Activated B cell treated with CpG ODN at 0.5 μM for 24 hours (primary cell): ENCODE measurements around the gene FSD1. TPM values are rescaled to one million over a fixed set of nuclear protein-coding genes. Genes with fewer than 3 reads are reported as not detected.
"Not testable (repeated sequence)": the region's sequence is repeated elsewhere in the genome, so short reads cannot be mapped to it uniquely, and the experiment has no call there.

Experiments used
- ATAC-seq: fragments of 200-7000 bp; cut with Tn5 transposase; one replicate; pipeline ENCODE4 v1.10.0; 2021; ENCODE audit warnings: low read depth, mild to moderate bottlenecking, moderate library complexity
- CTCF ChIA-PET: fragments of 350-600 bp; sonication (Branson Sonifier 250); formaldehyde crosslinking; loops from one replicate; lab custom pipeline; 2021; ENCODE audit warnings: antibody characterized with exemption; lab: Charles Lee
- POLR2A ChIA-PET: fragments of 350-600 bp; sonication (Branson Sonifier 250); formaldehyde crosslinking; loops from one replicate; lab custom pipeline; 2021; ENCODE audit warnings: antibody characterized with exemption; lab: Charles Lee
- DNase-seq: peaks from one replicate; pipeline ENCODE4 v3.0.0; 2022
- H3K27ac Mint-ChIP-seq: one replicate; pipeline ENCODE4 v1.8.0; 2020; ENCODE audit warnings: mixed read lengths
- H3K27me3 Mint-ChIP-seq: one replicate; pipeline ENCODE4 v1.8.0; 2021; ENCODE audit warnings: mixed read lengths
- H3K36me3 Mint-ChIP-seq: one replicate; pipeline ENCODE4 v1.8.0; 2021; ENCODE audit warnings: low read depth, mixed read lengths
- H3K4me1 Mint-ChIP-seq: one replicate; pipeline ENCODE4 v1.8.0; 2021; ENCODE audit warnings: mixed read lengths
- H3K4me3 Mint-ChIP-seq: one replicate; pipeline ENCODE4 v1.8.0; 2020; ENCODE audit warnings: mild to moderate bottlenecking, mixed read lengths
- H3K9me3 Mint-ChIP-seq: one replicate; pipeline ENCODE4 v1.8.0; 2020; ENCODE audit warnings: mixed read lengths
- intact Hi-C: fragments of 100-400 bp; cut with micrococcal nuclease; formaldehyde crosslinking; loops from one replicate; pipeline ENCODE4 v1.15.1; 2024
- total RNA-seq: library from RNA; stranded (reverse); gene quantifications from 2 replicates; pipeline ENCODE4 v1.2.3, GENCODE V29; 2022
- TF ChIP-seq, protein P1 (sequence below): fragments of 200-600 bp; IDR thresholded peaks from one replicate; pipeline ENCODE4 v1.8.0; 2022; ENCODE audit warnings: antibody characterized with exemption, mild to moderate bottlenecking

The FSD1 gene
- total RNA-seq, 1 donor from 2014 or later = 2.6 TPM

DNA sequence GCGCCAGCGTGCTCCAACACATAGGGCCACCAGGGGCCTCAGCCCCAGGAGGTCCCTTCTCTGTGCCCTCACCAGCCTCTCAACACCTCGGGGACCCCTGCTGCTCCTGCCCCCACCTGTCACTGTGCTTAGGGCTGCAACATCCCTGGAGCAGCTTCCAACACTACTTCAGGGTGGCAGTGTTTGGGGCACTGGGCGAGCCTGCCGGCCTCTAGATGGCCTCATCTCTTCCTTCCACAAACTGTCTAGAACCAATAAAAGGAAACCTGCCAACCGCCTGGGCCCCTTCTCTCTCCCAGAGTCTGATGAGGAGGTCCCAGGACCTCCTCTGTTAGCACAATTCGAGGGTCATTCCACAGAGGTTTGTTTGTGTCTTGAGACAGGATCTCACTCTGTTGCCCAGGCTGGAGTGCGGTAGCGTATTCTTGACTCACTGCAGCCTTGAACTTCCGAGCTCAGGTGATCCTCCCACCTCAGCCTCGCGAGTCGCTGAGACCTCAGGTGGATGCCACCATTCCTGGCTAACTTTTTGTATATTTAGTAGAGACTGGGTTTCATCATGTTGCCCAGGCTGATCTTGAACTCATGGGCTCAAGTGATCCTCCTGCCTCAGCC, 35.5 kb upstream of the FSD1 start:
- H3K9me3 Mint-ChIP-seq = no peaks in the 10 kb centered on the region
- intact Hi-C loops = no loop called here
- TF ChIP-seq, protein P1, sequence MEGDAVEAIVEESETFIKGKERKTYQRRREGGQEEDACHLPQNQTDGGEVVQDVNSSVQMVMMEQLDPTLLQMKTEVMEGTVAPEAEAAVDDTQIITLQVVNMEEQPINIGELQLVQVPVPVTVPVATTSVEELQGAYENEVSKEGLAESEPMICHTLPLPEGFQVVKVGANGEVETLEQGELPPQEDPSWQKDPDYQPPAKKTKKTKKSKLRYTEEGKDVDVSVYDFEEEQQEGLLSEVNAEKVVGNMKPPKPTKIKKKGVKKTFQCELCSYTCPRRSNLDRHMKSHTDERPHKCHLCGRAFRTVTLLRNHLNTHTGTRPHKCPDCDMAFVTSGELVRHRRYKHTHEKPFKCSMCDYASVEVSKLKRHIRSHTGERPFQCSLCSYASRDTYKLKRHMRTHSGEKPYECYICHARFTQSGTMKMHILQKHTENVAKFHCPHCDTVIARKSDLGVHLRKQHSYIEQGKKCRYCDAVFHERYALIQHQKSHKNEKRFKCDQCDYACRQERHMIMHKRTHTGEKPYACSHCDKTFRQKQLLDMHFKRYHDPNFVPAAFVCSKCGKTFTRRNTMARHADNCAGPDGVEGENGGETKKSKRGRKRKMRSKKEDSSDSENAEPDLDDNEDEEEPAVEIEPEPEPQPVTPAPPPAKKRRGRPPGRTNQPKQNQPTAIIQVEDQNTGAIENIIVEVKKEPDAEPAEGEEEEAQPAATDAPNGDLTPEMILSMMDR = no peak
- ATAC-seq = no peak
- CTCF ChIA-PET = interaction anchor here (1.1 to 4.0 kb wide), 3 partner anchors 84 to 255 kb away, joined by 3 to 40 read pairs (median 22); partner anchors contain the start of gene HDGFL2
- POLR2A ChIA-PET = no interaction called here
- no peak for DNase-seq
- H3K27me3 Mint-ChIP-seq = no peaks in the 10 kb centered on the region
- no peak overlapping the region for H3K27ac Mint-ChIP-seq
- H3K4me1 Mint-ChIP-seq = peaks cover 13% of the 10 kb centered on the region
- peaks cover 63% of the 10 kb centered on the region for H3K36me3 Mint-ChIP-seq
- no peak overlapping the region for H3K4me3 Mint-ChIP-seq

DNA sequence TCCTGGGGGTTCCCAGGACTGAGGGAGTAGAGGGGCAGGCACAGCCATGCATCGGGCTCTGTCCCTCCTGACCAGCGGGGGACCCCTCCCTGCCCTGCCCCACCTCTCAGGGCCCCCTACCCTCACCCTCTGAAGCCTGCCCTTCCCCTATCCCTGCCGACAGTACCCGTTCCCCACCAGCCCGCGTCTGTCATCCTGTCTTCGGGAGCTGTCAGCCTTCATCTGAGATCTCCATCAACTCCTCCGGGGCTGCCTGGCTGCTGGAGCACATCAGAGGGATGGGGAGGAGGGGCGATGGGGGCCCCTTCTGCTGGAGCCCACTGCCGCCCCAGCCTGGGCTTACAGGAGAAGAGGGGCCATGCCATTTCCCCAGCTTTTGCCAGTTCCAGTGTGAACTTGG, 31.5 kb upstream of the FSD1 start:
- Mint-ChIP-seq H3K4me3 (no peak overlapping the region), H3K4me1 (no peaks in the 10 kb centered on the region), H3K36me3 (peaks cover 29% of the 10 kb centered on the region), H3K27me3 (peaks cover 4% of the 10 kb centered on the region), H3K27ac (no peak overlapping the region), H3K9me3 (no peaks in the 10 kb centered on the region)
- ATAC-seq (no peak), DNase-seq (no peak)
- ChIA-PET POLR2A (interaction anchor here (1.8 kb wide), 1 partner anchor 26 kb away, joined by 5 read pairs; the partner anchor contains the start of gene YJU2), CTCF (interaction anchor here (0.8 kb wide), 1 partner anchor 244 kb away, joined by 3 read pairs; no protein-coding TSS in a partner anchor)
- TF ChIP-seq, protein P1 = no peak
- intact Hi-C loops = no loop called here

DNA sequence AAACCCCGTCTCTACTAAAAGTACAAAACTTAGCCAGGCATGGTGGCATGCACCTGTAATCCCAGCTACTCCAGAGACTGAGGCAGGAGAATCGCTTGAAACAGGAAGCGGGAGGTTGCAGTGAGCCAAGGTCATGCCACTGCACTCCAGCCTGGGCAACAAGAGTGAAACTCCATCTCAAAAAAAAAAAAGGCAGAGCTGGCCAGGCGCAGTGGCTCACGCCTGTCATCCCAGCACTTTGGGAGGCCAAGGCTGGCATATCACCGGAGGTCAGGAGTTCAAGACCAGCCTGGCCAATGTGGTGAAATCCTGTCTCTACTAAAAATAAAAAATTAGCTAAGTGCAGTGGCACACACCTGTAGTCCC, 30.1 kb upstream of the FSD1 start:
- POLR2A ChIA-PET = interaction anchor here (0.7 kb wide), 1 partner anchor 21 kb away, joined by 3 read pairs; no protein-coding TSS in a partner anchor
- H3K4me1 Mint-ChIP-seq, H3K27ac Mint-ChIP-seq, H3K4me3 Mint-ChIP-seq, DNase-seq, H3K9me3 Mint-ChIP-seq, CTCF ChIA-PET, ATAC-seq, intact Hi-C loops: not testable (repeated sequence)
- peaks cover 18% of the 10 kb centered on the region for H3K36me3 Mint-ChIP-seq
- H3K27me3 Mint-ChIP-seq = peaks cover 11% of the 10 kb centered on the region

DNA sequence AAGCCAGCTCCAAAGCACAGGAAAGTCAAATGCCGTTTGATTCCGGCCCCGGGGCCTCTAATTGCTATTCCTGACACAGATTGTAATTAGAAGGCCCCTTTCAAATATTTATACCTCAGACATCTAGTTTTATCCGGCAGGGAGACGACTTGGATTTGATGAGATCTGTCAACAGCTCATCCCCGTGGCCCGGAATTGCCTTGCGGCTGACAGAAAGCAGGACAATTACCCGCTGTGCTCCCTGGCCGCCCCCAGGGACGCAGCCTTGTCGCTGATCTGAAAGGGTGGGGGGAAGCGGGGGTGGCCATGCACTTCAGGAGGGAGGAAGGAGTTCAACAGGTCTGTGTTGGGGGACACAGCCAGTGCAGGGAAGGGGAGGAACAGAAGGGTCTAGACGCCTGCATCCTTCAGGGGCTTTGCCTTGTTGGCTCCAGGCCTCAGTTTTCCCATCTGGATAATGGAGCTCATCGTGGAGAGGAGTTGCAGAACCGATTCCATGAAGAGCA, 27.2 kb upstream of the FSD1 start:
- no peak overlapping the region for H3K27ac Mint-ChIP-seq
- ATAC-seq (no peak), DNase-seq (no peak)
- intact Hi-C loops = no loop called here
- H3K36me3 Mint-ChIP-seq = peaks cover 3% of the 10 kb centered on the region
- CTCF ChIA-PET = interaction anchor here (1.7 kb wide), 1 partner anchor 10 kb away, joined by 7 read pairs; no protein-coding TSS in a partner anchor
- TF ChIP-seq, protein P1 = no peak
- H3K27me3 Mint-ChIP-seq = peaks cover 28% of the 10 kb centered on the region
- no peak overlapping the region for H3K4me3 Mint-ChIP-seq
- H3K4me1 Mint-ChIP-seq = peaks cover 4% of the 10 kb centered on the region
- no peaks in the 10 kb centered on the region for H3K9me3 Mint-ChIP-seq
- POLR2A ChIA-PET = no interaction called here

DNA sequence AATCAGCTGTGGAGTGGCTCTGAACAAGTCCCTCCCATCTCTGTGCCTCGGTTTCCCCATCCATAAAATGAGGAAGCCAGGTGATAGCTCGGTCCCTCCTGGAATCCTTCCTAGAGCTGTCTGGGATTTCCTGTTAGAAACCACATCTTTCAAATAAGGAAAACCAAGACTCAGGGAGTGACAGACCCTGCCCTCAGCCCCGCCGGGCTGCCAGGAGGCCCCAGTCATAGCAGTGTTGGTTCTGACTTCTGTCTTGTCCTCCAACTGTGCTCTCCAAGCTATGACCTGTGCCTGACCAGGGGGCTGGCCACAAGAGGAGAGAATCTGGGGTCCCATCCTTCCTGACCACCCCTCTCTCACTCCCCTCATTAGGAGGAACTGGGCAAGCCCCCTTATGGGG, 26.4 kb upstream of the FSD1 start:
- Mint-ChIP-seq H3K36me3 (no peaks in the 10 kb centered on the region), H3K4me3 (no peak overlapping the region), H3K27me3 (peaks cover 31% of the 10 kb centered on the region), H3K27ac (no peak overlapping the region), H3K9me3 (no peaks in the 10 kb centered on the region), H3K4me1 (peaks cover 4% of the 10 kb centered on the region)
- DNase-seq (no peak), ATAC-seq (no peak)
- TF ChIP-seq, protein P1 = no peak
- ChIA-PET CTCF (interaction anchor here (0.6 to 1.7 kb wide), 2 partner anchors 11 to 16 kb away, joined by 3 to 7 read pairs; no protein-coding TSS in a partner anchor), POLR2A (interaction anchor here (0.7 kb wide), 1 partner anchor 10 kb away, joined by 3 read pairs; no protein-coding TSS in a partner anchor)
- intact Hi-C loops = no loop called here
